ENCODE results near the gene TMEM51.

The TMEM51 gene

GRCh38 chr1:15236321-15236721 lies 82.8 kb downstream of the TMEM51 start:
- Histone ChIP-seq H3K4me3 (ENCODE audit: low read depth, low read length) (no peak overlapping the region), H3K4me1 (ENCODE audit: control insufficient read depth, insufficient read depth, low read length) (peaks cover 11% of the 10 kb centered on the region; the same call in 1 of the 2 replicates), H3K36me3 (ENCODE audit: control insufficient read depth, insufficient read depth, low read length) (no peaks in the 10 kb centered on the region), H3K27ac (ENCODE audit: low read depth, low read length) (no peak overlapping the region), H3K9me3 (ENCODE audit: control insufficient read depth, insufficient read depth, low read length) (no peaks in the 10 kb centered on the region), H3K27me3 (ENCODE audit: control insufficient read depth, insufficient read depth, low read length) (no peaks in the 10 kb centered on the region), H3K9ac (ENCODE audit: low read depth, low read length) (no peak overlapping the region)

- no peaks in the 10 kb centered on the region for H3K9me3 ChIP-seq (ENCODE audit: control insufficient read depth, insufficient read depth, low read length)
- H3K4me3 ChIP-seq (ENCODE audit: low read depth, low read length), result no peak overlapping the region
- H3K27ac ChIP-seq (ENCODE audit: low read depth, low read length), result no peak overlapping the region
- H3K4me1 ChIP-seq (ENCODE audit: control insufficient read depth, insufficient read depth, low read length), result peaks cover 11% of the 10 kb centered on the region; the same call in 1 of the 2 replicates
- H3K9ac ChIP-seq (ENCODE audit: low read depth, low read length), result no peak overlapping the region
- no peaks in the 10 kb centered on the region for H3K36me3 ChIP-seq (ENCODE audit: control insufficient read depth, insufficient read depth, low read length)
- no peaks in the 10 kb centered on the region for H3K27me3 ChIP-seq (ENCODE audit: control insufficient read depth, insufficient read depth, low read length)
Measured at GRCh38 chr1:15236746-15237145, 83.2 kb downstream of the TMEM51 start.

- no peaks in the 10 kb centered on the region for H3K9me3 ChIP-seq (ENCODE audit: control insufficient read depth, insufficient read depth, low read length)
Measured at GRCh38 chr1:15238789-15239188, 85.2 kb downstream of the TMEM51 start.

GRCh38 chr1:15242766-15243165 lies 89.2 kb downstream of the TMEM51 start:
- H3K27ac ChIP-seq (ENCODE audit: low read depth, low read length), result no peak overlapping the region
- H3K27me3 ChIP-seq (ENCODE audit: control insufficient read depth, insufficient read depth, low read length), result no peaks in the 10 kb centered on the region
- H3K4me3 ChIP-seq (ENCODE audit: low read depth, low read length), result no peak overlapping the region
- H3K36me3 ChIP-seq (ENCODE audit: control insufficient read depth, insufficient read depth, low read length), result no peaks in the 10 kb centered on the region
- H3K4me1 ChIP-seq (ENCODE audit: control insufficient read depth, insufficient read depth, low read length), result peaks cover 18% of the 10 kb centered on the region
- H3K9ac ChIP-seq (ENCODE audit: low read depth, low read length), result no peak overlapping the region
- no peaks in the 10 kb centered on the region for H3K9me3 ChIP-seq (ENCODE audit: control insufficient read depth, insufficient read depth, low read length)

More at GRCh38 chr1:15238789-15239188, 85.2 kb downstream of the TMEM51 start:
- no peak overlapping the region for H3K4me3 ChIP-seq (ENCODE audit: low read depth, low read length)
- H3K36me3 ChIP-seq (ENCODE audit: control insufficient read depth, insufficient read depth, low read length), result no peaks in the 10 kb centered on the region
- no peaks in the 10 kb centered on the region for H3K27me3 ChIP-seq (ENCODE audit: control insufficient read depth, insufficient read depth, low read length)
- H3K9ac ChIP-seq (ENCODE audit: low read depth, low read length), result no peak overlapping the region
- H3K27ac ChIP-seq (ENCODE audit: low read depth, low read length), result no peak overlapping the region
- H3K4me1 ChIP-seq (ENCODE audit: control insufficient read depth, insufficient read depth, low read length), result peaks cover 11% of the 10 kb centered on the region; the same call in 1 of the 2 replicates

GRCh38 chr1:15243275-15244043 lies 89.9 kb downstream of the TMEM51 start:
- no peak overlapping the region for H3K9ac ChIP-seq (ENCODE audit: low read depth, low read length)
- H3K27me3 ChIP-seq (ENCODE audit: control insufficient read depth, insufficient read depth, low read length), result no peaks in the 10 kb centered on the region
- no peak overlapping the region for H3K4me3 ChIP-seq (ENCODE audit: low read depth, low read length)
- H3K36me3 ChIP-seq (ENCODE audit: control insufficient read depth, insufficient read depth, low read length), result no peaks in the 10 kb centered on the region
- H3K4me1 ChIP-seq (ENCODE audit: control insufficient read depth, insufficient read depth, low read length), result peaks cover 22% of the 10 kb centered on the region
- H3K9me3 ChIP-seq (ENCODE audit: control insufficient read depth, insufficient read depth, low read length), result no peaks in the 10 kb centered on the region
- no peak overlapping the region for H3K27ac ChIP-seq (ENCODE audit: low read depth, low read length)

GRCh38 chr1:15244813-15245212 lies 91.3 kb downstream of the TMEM51 start:
- Histone ChIP-seq H3K4me3 (ENCODE audit: low read depth, low read length) (no peak overlapping the region), H3K36me3 (ENCODE audit: control insufficient read depth, insufficient read depth, low read length) (no peaks in the 10 kb centered on the region)

GRCh38 chr1:15245593-15246360 lies 92.2 kb downstream of the TMEM51 start:
- no peak overlapping the region for H3K4me3 ChIP-seq (ENCODE audit: low read depth, low read length)
- H3K4me1 ChIP-seq (ENCODE audit: control insufficient read depth, insufficient read depth, low read length), result peaks cover 22% of the 10 kb centered on the region
- no peak overlapping the region for H3K9ac ChIP-seq (ENCODE audit: low read depth, low read length)
- no peak overlapping the region for H3K27ac ChIP-seq (ENCODE audit: low read depth, low read length)
- H3K36me3 ChIP-seq (ENCODE audit: control insufficient read depth, insufficient read depth, low read length), result no peaks in the 10 kb centered on the region
- H3K9me3 ChIP-seq (ENCODE audit: control insufficient read depth, insufficient read depth, low read length), result no peaks in the 10 kb centered on the region
- no peaks in the 10 kb centered on the region for H3K27me3 ChIP-seq (ENCODE audit: control insufficient read depth, insufficient read depth, low read length)

More at GRCh38 chr1:15244813-15245212, 91.3 kb downstream of the TMEM51 start:
- Histone ChIP-seq H3K27ac (ENCODE audit: low read depth, low read length) (no peak overlapping the region), H3K9me3 (ENCODE audit: control insufficient read depth, insufficient read depth, low read length) (no peaks in the 10 kb centered on the region), H3K27me3 (ENCODE audit: control insufficient read depth, insufficient read depth, low read length) (no peaks in the 10 kb centered on the region), H3K4me1 (ENCODE audit: control insufficient read depth, insufficient read depth, low read length) (peaks cover 22% of the 10 kb centered on the region), H3K9ac (ENCODE audit: low read depth, low read length) (no peak overlapping the region)

GRCh38 chr1:15246960-15247614 lies 93.5 kb downstream of the TMEM51 start, which contains the start of gene FHAD1:
Gene FHAD1 (plus strand): TSS chr1:15247223. CDS start chr1:15251785, 4,562 bp downstream.
- peaks cover 22% of the 10 kb centered on the region for H3K4me1 ChIP-seq (ENCODE audit: control insufficient read depth, insufficient read depth, low read length)
- no peak within 1 kb of the TSS for H3K27ac ChIP-seq (ENCODE audit: low read depth, low read length)
- H3K9ac ChIP-seq (ENCODE audit: low read depth, low read length), result no peak within 1 kb of the TSS
- no peaks in the 10 kb centered on the region for H3K27me3 ChIP-seq (ENCODE audit: control insufficient read depth, insufficient read depth, low read length)
- no peaks in the 10 kb centered on the region for H3K36me3 ChIP-seq (ENCODE audit: control insufficient read depth, insufficient read depth, low read length)
- peak within 1 kb of the TSS; percentile 71 for H3K4me3 ChIP-seq (ENCODE audit: low read depth, low read length)
- H3K9me3 ChIP-seq (ENCODE audit: control insufficient read depth, insufficient read depth, low read length), result no peaks in the 10 kb centered on the region

GRCh38 chr1:15248216-15248615 lies 94.7 kb downstream of the TMEM51 start:
- no peaks in the 10 kb centered on the region for H3K9me3 ChIP-seq (ENCODE audit: control insufficient read depth, insufficient read depth, low read length)
- H3K36me3 ChIP-seq (ENCODE audit: control insufficient read depth, insufficient read depth, low read length), result no peaks in the 10 kb centered on the region
- H3K9ac ChIP-seq (ENCODE audit: low read depth, low read length), result no peak overlapping the region
- H3K4me1 ChIP-seq (ENCODE audit: control insufficient read depth, insufficient read depth, low read length), result peaks cover 22% of the 10 kb centered on the region
- H3K27me3 ChIP-seq (ENCODE audit: control insufficient read depth, insufficient read depth, low read length), result no peaks in the 10 kb centered on the region
- no peak overlapping the region; the same call in 1 of the 2 replicates for H3K4me3 ChIP-seq (ENCODE audit: low read depth, low read length)
- H3K27ac ChIP-seq (ENCODE audit: low read depth, low read length), result no peak overlapping the region

GRCh38 chr1:15249081-15249480 lies 95.5 kb downstream of the TMEM51 start:
- no peaks in the 10 kb centered on the region for H3K36me3 ChIP-seq (ENCODE audit: control insufficient read depth, insufficient read depth, low read length)
- no peak overlapping the region for H3K4me3 ChIP-seq (ENCODE audit: low read depth, low read length)
- H3K27ac ChIP-seq (ENCODE audit: low read depth, low read length), result no peak overlapping the region
- no peaks in the 10 kb centered on the region for H3K9me3 ChIP-seq (ENCODE audit: control insufficient read depth, insufficient read depth, low read length)
- H3K4me1 ChIP-seq (ENCODE audit: control insufficient read depth, insufficient read depth, low read length), result peaks cover 22% of the 10 kb centered on the region
- no peak overlapping the region for H3K9ac ChIP-seq (ENCODE audit: low read depth, low read length)
- H3K27me3 ChIP-seq (ENCODE audit: control insufficient read depth, insufficient read depth, low read length), result no peaks in the 10 kb centered on the region

All from HUES48 (cell line).